Measurements from ENCODE around the gene SPATS2L. TPM values are rescaled to one million over a fixed set of nuclear protein-coding genes. Genes with fewer than 3 reads are reported as not detected.

SPATS2L gene
- total and polyA plus RNA-seq, 2 of the 13 experiments (the other 11 are each of a cell fraction or from before 2014, with no cell fraction given), result 154 to 212 TPM

GRCh38 chr2:200525882-200526651, 219.6 kb downstream of the SPATS2L start, which contains the start of gene SGO2 (continued):
- TF ChIP-seq HOXD1 (CRISPR knock-in tag; IDR thresholded peaks at IDR 0.05) (no peak), ZNF83 (CRISPR knock-in tag; IDR thresholded peaks at IDR 0.05; ENCODE audit: borderline replicate concordance) (peak; percentile 12; the same call in 1 of the 2 replicates), ZNF616 (CRISPR knock-in tag; IDR thresholded peaks at IDR 0.05; ENCODE audit: low read depth) (peak; percentile 79; the same call in 1 of the 2 replicates), ZNF207 (IDR thresholded peaks at IDR 0.05; ENCODE audit: borderline replicate concordance) (no peak), TBX2 (CRISPR knock-in tag; IDR thresholded peaks at IDR 0.05; ENCODE audit: borderline replicate concordance) (peak; percentile 79), ADNP (CRISPR knock-in tag; IDR thresholded peaks at IDR 0.05) (no peak), CHD2 (IDR thresholded peaks at IDR 0.05; ENCODE audit: low read depth, low read length) (peak; percentile 26; the same call in 1 of the 2 replicates), POGZ (CRISPR knock-in tag; IDR thresholded peaks at IDR 0.05) (peak; percentile 100), ASH2L (IDR thresholded peaks at IDR 0.05; ENCODE audit: insufficient read length, low read depth, low read length) (peak; percentile 95), ZNF672 (CRISPR knock-in tag; IDR thresholded peaks at IDR 0.05) (no peak), JDP2 (CRISPR knock-in tag; IDR thresholded peaks at IDR 0.05; ENCODE audit: borderline replicate concordance) (no peak), HDAC6 (IDR thresholded peaks at IDR 0.05; ENCODE audit: low read depth, low read length) (no peak), RNF2 (conservative IDR thresholded peaks at IDR 0.05; ENCODE audit: low read depth) (peak; percentile 68), PITX1 (CRISPR knock-in tag; IDR thresholded peaks at IDR 0.05) (peak; percentile 86), ZNF678 (CRISPR knock-in tag; IDR thresholded peaks at IDR 0.05) (no peak), ZSCAN30 (CRISPR knock-in tag; IDR thresholded peaks at IDR 0.05) (no peak), FOXJ3 (CRISPR knock-in tag; IDR thresholded peaks at IDR 0.05; ENCODE audit: borderline replicate concordance) (peak; percentile 38; the same call in 1 of the 2 replicates), NRL (CRISPR knock-in tag; IDR thresholded peaks at IDR 0.05; ENCODE audit: borderline replicate concordance) (peak; percentile 88; the same call in 1 of the 2 replicates), MIER3 (CRISPR knock-in tag; IDR thresholded peaks at IDR 0.05; ENCODE audit: borderline replicate concordance) (0 out of 2 replicates have a peak, but pooled peaks have one; percentile 64)
- TF ChIP-seq, protein P1, sequence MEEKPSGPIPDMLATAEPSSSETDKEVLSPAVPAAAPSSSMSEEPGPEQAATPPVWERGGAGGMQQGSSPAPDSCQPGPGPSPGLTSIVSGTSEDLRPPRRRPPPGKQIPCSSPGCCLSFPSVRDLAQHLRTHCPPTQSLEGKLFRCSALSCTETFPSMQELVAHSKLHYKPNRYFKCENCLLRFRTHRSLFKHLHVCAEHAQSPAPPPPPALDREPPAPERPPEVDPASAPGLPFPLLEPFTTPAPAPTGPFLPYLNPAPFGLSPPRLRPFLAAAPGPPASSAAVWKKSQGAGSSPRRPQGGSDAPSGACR (CRISPR knock-in tag; IDR thresholded peaks at IDR 0.05), result no peak
- TF ChIP-seq, protein P2, sequence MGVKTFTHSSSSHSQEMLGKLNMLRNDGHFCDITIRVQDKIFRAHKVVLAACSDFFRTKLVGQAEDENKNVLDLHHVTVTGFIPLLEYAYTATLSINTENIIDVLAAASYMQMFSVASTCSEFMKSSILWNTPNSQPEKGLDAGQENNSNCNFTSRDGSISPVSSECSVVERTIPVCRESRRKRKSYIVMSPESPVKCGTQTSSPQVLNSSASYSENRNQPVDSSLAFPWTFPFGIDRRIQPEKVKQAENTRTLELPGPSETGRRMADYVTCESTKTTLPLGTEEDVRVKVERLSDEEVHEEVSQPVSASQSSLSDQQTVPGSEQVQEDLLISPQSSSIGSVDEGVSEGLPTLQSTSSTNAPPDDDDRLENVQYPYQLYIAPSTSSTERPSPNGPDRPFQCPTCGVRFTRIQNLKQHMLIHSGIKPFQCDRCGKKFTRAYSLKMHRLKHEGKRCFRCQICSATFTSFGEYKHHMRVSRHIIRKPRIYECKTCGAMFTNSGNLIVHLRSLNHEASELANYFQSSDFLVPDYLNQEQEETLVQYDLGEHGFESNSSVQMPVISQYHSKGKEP (CRISPR knock-in tag; IDR thresholded peaks at IDR 0.05), result no peak; the same call in none of the 2 replicates
- TF ChIP-seq, protein P3, sequence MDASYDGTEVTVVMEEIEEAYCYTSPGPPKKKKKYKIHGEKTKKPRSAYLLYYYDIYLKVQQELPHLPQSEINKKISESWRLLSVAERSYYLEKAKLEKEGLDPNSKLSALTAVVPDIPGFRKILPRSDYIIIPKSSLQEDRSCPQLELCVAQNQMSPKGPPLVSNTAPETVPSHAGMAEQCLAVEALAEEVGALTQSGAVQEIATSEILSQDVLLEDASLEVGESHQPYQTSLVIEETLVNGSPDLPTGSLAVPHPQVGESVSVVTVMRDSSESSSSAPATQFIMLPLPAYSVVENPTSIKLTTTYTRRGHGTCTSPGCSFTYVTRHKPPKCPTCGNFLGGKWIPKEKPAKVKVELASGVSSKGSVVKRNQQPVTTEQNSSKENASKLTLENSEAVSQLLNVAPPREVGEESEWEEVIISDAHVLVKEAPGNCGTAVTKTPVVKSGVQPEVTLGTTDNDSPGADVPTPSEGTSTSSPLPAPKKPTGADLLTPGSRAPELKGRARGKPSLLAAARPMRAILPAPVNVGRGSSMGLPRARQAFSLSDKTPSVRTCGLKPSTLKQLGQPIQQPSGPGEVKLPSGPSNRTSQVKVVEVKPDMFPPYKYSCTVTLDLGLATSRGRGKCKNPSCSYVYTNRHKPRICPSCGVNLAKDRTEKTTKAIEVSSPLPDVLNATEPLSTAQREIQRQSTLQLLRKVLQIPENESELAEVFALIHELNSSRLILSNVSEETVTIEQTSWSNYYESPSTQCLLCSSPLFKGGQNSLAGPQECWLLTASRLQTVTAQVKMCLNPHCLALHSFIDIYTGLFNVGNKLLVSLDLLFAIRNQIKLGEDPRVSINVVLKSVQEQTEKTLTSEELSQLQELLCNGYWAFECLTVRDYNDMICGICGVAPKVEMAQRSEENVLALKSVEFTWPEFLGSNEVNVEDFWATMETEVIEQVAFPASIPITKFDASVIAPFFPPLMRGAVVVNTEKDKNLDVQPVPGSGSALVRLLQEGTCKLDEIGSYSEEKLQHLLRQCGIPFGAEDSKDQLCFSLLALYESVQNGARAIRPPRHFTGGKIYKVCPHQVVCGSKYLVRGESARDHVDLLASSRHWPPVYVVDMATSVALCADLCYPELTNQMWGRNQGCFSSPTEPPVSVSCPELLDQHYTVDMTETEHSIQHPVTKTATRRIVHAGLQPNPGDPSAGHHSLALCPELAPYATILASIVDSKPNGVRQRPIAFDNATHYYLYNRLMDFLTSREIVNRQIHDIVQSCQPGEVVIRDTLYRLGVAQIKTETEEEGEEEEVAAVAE (CRISPR knock-in tag; IDR thresholded peaks at IDR 0.05; ENCODE audit: borderline replicate concordance), result peak; percentile 87; the same call in 1 of the 2 replicates
